NCI-H345 treated with DMSO at 0.1 percent for 48 hours (cell line): ENCODE results near the gene HEXD.
A peak's percentile ranks its signal among the peaks of the same experiment; 100 is the strongest.
"Not testable (repeated sequence)": the region's sequence is repeated elsewhere in the genome, so short reads cannot be mapped to it uniquely, and the experiment has no call there.

Experiments
- DNase-seq: peaks from one replicate; lab custom pipeline; 2025; ENCODE audit not compliant: unreplicated experiment; lab: John Stamatoyannopoulos, UW

Gene HEXD

GRCh38 chr17:82418001-82418986 is at the start of gene HEXD, which contains the start of gene OGFOD3:
HEXD (plus strand) TSS chr17:82418347; CDS start chr17:82419800, 1,453 bp downstream.
OGFOD3 (minus strand) TSS chr17:82418586; CDS start chr17:82418485, 101 bp downstream.
- DNase-seq, result peak; percentile 92

DNA sequence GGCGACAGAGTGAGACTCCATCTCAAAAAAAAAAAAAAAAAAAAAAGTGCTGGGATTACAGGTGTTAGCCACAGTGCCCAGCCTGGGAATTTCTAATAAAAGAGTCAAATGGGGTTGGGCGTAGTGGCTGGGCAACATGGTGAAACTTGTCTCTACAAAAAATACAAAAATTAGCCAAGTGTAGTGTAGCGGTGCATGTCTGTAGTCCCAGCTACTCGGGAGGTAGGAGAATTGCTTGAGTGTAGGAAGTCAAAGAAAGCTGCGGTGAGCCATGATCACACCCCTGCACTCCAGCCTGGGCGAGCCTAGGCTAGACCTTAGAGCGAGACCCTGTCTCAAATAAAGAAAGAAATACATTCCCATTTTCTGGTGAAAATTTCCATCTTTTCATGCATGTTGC is 48.9 kb upstream of the HEXD start:
- no peak for DNase-seq

- DNase-seq, result no peak
These were observed 47.4 kb upstream of the HEXD start for GRCh38 chr17:82370471-82371332.

DNA sequence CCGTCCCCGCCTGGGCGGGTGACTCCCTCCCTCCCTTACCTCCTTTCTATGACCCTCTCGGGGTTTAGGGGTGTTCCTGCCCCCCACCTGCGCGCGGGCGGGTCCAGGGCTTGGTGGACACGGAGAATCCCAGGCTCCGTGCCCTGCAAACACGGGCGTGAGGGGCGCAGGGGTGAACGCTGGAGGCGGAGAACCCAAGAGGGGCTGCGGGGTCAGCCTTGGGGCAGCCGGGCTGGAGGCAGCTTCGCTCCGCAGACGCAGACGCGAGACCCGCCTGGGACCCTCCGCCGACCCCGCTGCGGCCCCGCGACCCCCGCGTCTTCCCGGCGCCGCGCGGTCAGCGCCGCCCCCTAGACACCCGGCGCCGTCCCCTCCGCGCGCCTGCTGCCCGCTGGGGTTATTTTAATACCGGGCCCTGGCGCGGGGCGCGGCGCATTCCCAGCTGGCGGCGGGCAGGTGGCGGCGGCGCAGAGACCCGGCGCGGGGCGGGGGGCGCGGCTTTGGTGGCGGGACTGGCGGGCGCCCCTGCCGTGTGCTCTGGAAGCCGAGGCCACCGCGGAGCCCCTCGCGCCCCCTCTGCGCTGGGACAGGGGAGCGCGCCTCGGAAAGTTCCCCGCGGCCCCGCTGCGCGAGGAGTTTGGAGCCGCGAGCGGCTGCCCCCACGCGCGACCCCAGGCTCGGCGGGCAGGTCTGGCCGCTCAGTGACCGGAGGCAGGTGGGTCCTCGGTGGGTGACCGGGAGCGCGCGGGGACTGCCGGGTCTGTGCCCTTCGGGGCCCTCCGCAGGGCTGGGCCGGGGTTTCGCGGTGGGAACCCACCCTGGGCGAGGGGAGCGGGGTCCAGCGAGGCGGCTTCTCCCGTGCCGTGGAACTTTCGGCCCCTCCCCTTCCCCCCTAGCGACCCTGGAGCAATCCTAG is 46.6 kb upstream of the HEXD start, which contains the start of gene UTS2R:
Gene UTS2R (plus strand): TSS at position 433 of the 916 bp plus-strand sequence. CDS start 2,560 bp downstream, outside the sequence.
- DNase-seq, result no peak

- no peak for DNase-seq
These were observed 45.7 kb upstream of the HEXD start for GRCh38 chr17:82372249-82373071.

- DNase-seq, result not testable (repeated sequence)
These were observed 45.1 kb upstream of the HEXD start for GRCh38 chr17:82373072-82373452.

DNA sequence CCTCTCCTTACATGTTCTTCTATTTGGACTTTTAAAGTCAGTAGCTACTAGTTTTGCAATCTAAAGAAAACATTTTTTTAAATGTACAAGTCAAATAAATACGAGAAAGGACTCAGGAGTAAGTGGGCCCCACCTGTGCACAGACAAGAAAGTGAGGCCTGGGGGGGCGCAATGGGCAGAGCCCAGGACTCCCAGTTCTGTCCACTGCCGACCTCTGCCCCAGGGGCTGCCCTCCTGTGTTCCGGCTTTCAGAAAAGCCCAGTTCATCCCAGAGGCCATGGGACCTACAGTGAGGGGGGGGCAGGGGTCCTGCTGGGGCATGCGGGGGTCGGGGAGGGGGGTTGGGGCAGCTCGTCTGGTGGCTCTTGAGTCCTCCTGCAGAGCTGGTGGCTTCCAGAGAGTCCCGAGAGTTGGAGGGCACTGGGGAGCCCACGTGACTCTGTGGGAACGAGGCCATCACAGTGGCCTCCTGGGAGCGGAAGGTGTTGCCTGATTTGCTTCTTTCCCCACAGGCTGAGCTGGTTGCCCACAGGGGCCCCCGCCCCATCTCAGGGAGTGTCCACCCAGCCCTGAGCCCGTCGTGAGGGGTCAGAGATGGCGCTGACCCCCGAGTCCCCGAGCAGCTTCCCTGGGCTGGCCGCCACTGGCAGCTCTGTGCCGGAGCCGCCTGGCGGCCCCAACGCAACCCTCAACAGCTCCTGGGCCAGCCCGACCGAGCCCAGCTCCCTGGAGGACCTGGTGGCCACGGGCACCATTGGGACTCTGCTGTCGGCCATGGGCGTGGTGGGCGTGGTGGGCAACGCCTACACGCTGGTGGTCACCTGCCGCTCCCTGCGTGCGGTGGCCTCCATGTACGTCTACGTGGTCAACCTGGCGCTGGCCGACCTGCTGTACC is 44.2 kb upstream of the HEXD start:
- no peak for DNase-seq

GRCh38 chr17:82374626-82375331 is 43.4 kb upstream of the HEXD start:
- no peak for DNase-seq

DNA sequence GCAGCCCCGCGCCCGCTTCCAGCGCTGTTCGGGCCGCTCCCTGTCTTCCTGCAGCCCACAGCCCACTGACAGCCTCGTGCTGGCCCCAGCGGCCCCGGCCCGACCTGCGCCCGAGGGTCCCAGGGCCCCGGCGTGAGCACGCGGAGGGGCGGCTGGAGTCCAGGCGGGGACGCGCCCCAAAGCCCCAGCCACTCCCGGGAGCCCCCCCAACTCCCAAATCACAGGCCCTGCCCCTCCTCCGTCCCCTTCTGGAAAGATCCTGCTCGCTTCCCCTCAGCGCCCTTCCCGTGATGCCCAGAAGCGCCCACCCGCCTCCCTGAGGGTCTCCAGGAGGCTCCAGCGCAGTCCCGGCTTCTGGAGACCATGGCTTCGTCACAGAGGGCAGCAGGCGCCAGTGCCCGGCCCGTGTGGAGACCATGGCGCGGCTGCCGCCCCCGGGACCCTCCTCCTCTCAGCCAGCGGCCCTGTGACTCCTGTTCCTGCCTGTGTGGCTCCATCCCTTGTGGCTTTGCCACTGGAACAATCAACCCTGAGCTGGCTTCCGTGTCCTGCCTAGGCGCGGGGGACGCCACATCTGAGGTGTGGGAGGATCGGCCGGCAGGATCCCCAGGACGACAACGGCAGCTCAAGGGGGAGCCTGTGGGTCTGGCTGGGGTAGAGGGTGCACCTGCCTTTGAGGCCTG is 42.6 kb upstream of the HEXD start:
- DNase-seq, result no peak

DNA sequence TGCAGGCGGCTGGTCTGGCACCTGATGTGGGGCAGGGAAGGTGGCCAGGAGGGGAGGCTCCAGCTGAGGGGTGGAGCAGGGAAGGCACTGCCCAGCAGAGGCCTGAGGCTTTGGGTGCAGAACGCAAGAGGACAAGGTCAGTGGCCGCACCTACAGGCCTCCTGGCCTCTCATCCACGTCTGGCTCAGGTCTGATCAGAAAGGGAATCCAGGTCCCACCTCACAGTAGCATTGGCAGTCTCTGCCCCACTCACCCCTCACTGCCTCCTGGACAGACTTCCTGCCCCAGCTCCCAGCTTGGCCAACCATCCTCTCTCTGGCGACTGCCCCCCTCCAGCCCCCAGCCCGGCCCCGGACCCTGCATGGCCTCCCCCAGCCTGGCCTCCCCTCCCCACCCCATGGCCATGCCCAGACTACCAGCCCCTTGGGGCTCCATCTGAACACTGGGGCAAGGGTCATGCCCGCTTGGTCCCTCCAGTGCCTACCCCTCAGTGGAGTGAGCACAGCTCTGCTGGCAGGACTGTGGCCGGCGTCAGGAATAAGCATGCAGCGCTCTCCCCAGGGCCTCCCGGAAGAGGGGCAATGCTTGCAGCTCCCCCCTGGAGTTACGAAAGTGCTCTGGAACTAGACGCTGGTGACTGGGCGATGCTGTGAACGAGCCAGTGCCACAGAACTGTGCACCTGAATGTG is 42.0 kb upstream of the HEXD start:
- no peak for DNase-seq

DNA sequence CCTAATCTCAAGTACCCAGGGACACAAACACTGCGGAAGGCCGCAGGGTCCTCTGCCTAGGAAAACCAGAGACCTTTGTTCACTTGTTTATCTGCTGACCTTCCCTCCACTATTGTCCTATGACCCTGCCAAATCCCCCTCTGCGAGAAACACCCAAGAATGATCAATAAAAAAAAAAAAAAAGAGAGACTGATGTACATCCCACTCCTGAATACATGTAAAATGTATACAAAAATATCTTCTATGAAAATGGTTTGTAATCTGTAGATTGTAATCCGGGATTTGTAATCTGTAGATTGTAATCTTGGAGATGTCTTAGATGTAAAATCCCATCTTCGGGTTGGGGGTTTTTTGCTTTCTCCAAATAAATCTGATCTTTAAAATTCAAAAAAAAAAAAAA is 40.9 kb upstream of the HEXD start:
- not testable (repeated sequence) for DNase-seq

DNA sequence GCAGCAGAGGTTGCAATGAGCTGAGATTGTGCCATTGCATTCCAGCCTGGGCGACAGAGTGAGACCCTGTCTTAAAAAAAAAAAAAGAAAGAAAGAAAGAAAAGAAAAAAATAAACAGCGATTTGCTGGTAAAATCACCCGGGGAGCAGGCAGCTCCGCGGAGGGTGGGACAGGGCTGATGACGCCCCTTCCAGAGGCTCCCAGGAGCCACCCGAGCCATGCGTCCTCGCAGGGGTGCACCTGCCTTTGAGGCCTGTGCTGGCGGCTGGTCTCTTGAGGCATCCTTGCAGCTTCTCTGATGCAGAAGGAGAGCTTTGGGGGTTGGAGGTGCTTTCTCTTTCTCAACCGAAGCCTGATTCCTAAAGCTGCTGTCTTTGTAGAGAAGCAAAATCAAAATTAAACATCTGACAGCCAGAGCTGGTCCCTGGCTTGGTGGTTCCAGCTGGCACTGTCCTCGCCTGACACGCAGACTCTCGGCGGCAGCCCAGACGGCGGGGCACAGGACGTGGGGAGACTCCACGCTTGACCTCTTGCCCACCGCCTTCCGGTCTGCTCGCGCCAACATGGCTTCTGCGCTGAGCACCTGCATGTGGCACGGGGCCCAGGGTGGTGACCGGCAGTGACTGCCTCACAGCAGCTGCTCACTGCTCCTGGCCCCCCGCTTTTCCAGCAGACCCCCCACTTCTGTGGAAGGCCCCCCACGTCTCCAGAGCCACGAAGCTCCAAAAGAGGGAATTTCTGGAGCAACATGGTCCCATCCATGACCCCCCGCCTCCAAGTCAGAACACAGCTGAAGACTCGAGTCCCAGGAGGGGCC is 40.0 kb upstream of the HEXD start:
- DNase-seq, result no peak

DNA sequence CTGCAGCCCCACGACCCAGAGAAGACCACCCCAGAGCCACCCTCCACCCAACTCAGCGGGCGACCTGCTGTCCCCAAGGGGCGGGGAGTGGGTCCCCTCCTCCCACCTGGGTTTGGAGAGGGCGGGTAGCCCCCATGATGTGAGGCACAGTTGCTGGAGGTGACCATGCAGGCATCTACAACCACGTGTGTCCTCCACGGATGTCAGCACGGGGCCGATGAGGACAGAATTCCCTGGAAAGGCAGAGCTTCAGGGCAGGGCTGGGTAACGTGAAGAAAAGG is 39.5 kb upstream of the HEXD start:
- DNase-seq, result no peak

DNA sequence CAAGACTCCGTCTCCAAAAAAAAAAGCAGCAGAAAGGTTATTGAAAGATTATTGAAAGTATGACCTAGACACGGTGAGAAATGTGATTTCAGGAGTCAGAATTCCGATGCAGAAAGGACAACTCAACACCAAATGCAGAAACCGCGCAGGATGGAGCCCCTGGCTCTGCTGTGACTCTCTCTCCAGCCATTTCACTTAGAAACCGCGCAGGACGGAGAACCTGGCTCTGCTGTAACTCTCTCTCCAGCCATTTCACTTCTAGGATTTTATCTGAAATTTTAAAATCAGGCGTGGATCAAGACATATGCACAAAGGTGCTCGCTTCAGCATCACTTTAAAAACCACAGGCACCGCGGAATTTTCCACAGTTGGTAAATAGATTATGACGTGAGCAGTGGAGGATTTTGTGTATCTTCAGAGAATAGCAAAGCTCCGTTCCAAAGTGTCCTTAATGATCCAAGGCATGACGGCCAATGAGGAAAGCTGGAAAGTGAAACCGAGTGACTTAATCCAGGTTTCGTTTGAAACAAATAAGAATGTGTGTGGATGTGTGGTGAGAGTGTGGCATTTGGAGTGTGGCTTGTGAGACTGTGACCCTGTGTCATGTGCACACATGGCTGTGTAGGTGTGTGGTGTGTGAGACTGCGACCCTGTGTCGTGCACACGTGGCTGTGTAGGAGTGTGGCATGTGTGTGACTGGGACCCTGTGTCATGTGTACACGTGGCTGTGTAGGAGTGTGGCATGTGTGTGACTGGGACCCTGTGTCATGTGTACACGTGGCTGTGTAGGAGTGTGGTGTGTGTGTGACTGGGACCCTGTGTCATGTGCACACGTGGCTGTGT is 37.1 kb upstream of the HEXD start:
- no peak for DNase-seq

DNA sequence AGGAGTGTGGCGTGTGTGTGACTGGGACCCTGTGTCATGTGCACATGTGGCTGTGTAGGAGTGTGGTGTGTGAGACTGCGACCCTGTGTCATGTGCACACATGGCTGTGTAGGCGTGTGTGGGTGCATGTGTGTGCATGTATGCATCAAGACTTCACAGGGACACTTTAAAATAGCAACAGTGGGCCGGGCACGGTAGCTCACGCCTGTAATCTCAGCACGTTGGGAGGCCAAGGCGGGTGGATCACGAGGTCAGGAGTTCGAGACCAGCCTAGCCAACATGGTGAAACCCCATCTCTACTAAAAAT is 36.5 kb upstream of the HEXD start:
- DNase-seq, result not testable (repeated sequence)
